GM18909 (cell line): ENCODE data around the gene NLN.
A peak's percentile ranks its signal among the peaks of the same experiment; 100 is the strongest.
"Not testable (repeated sequence)": the region's sequence is repeated elsewhere in the genome, so short reads cannot be mapped to it uniquely, and the experiment has no call there.

ENCODE experiments used
- ATAC-seq: cut with Tn5 transposase; IDR thresholded peaks from one replicate; pipeline ENCODE4 v1.9.1; 2021; ENCODE audit warnings: mild to moderate bottlenecking; ENCODE audit not compliant: unreplicated experiment, poor library complexity

NLN gene

GRCh38 chr5:65825408-65826328, 103.7 kb downstream of the NLN start:
- ATAC-seq: peak; percentile 68

DNA sequence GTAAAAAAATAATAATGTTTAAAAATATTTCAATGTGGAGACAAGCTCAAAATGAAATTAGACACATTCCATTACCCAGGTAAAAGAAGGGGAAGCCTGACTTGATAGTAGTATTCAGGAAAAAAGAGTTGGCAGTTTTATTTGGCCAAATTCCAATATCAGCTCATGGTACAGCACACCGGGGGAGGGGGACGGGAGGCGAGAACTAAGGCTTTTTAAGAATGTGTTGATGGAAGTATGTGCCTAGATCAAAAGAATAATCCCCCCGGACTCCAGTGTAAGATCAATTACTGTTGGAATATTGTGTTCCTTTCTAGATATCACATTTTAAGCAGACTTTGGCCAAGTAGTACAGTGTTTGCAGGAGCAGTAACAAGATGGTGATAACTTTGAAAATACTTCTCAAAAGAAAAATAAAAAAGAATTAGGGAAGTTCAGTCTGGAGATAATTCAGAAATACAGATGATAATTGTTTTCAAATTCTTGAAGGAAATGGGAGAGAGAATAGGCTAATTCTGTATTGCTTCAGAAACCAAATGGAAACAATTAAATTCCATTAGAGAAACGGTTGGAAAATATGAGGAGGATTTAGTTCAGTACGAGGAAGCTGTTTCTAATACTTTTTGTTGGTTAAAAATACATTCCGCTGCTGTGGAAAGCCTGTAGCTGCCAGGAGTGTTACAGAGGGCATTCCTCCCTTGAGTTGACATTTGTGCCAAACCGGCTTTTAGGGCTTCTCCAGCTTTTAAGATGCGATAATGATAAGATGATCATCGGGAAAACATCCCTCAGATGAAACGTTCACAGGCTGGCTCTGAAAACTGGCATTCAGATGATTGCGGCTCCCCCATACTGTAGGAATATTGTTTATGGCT, 106.3 kb downstream of the NLN start:
- ATAC-seq: no peak

DNA sequence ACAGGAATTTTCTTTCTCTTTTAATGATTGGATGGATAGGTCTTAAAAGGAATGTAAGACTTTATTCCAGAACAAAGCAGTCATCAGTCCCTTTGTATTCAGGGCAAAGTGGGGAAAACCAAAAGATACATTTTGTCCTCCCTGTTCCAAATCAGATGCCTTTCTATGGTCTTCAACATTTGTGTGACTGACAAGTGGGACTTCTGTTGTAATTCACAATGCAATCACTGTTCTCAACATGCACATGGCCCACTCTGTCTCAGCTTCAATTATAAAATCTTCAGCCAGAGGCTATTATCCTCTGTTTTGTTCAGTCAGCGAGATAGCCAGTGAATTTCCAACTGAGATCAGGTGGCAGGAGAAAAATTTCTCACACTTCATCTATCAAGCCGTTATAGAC, 108.9 kb downstream of the NLN start:
- ATAC-seq: no peak

- ATAC-seq: no peak
These were observed 109.3 kb downstream of the NLN start for GRCh38 chr5:65831276-65831675.

GRCh38 chr5:65832152-65832551, 110.1 kb downstream of the NLN start:
- no peak for ATAC-seq

DNA sequence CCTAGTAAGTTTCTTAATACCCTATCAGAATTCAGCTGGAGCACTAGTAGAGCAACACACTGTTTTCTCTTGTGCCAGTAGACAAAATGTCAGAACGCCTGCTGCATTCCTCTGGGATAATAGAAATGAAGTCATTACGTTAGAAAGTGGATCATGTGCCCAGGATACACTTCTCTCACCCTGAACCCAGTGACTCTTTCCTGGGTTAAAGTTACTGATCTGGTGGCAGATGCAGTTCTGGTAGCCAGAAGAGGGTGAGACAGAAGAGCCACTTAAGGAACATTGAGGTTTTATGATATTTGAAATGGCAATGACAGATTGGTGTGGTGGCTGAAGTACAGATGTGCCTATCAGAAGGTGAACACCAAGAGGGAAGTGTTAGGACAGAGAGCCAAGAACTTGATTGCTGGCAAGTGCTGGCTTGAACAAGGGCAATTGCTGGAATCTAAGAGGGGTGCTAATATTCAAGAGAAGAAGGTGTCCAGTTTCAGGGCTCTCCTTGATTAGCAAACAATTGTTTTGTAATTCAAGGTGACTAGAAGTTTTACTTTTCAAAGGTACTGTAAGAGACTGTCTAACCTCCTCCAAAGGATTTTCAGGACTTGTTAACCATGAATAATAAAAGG, 110.7 kb downstream of the NLN start:
- ATAC-seq: no peak

- ATAC-seq: no peak
These were observed 111.8 kb downstream of the NLN start for GRCh38 chr5:65833780-65834179.

DNA sequence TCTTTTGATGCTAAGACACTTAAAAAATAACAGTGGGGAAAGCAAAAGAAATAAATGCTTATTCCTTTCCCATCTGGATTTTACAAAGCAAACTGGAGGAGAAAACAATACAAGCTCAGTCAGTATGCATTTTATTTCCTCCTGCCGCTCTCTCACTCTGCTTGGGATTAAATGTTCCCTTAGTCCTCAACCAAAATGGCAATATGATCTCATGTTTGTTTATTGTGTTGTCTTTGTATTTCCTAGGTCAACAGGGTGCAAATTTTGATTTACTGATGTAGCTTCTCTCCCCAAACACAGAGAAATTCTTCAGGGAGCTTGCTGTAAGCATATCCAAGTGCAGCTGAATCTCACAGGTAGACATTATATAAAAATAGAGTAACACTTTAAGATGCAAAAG, 112.3 kb downstream of the NLN start:
- ATAC-seq: no peak

DNA sequence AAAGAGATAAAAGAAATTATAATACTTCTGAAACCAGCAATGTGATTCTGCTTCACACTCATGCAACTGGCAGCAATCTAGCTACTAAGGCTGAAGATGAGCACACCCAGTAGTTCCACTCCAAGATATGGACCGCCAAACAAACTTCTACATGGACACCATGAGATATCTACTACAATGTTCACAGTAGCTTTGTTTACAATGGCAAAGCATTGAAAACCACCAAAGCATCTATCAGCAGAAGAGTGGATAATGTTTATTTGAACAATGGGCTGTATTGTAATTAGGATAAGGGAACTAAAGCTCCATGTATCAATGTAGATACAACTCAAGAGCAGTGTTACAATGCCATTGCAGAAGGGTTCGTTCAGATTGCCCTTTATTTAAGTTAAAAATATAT, 113.2 kb downstream of the NLN start:
- no peak for ATAC-seq

DNA sequence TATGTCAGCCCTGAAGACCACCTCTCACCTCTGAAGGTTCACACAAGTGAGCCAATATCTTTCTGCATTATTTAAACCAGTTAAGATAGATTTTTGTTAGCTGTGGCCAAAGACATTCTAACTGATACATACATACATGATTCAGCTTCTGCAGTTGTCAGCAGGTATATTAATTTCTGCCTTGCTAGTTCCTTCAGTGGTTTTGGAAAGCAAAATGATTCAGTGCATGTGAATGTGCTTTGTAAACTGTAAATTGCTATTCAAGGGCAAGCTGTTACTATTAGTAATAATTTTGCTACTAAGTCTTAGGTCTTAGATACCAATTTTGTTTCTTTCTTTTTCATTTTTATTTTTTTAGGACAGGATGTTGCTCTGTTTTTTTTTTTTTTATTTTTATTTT, 115.1 kb downstream of the NLN start:
- ATAC-seq: no peak

DNA sequence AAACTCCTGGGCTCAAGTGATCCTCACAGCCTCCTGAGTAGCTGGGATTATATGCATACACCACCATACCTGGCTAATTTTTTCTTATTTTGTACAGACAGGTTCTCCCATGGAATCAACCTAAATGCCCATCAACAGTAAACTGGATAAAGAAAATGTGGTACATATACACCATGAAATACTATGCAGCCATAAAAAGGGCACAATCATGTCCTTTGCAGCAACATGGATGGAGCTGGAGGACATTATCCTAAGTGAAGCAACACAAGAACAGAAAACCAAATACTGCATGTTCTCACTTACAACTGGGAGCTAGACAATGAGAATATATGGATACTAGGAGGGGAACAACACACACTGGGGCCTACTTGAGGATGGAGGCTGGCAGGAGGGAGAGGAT, 117.2 kb downstream of the NLN start:
- not testable (repeated sequence) for ATAC-seq

DNA sequence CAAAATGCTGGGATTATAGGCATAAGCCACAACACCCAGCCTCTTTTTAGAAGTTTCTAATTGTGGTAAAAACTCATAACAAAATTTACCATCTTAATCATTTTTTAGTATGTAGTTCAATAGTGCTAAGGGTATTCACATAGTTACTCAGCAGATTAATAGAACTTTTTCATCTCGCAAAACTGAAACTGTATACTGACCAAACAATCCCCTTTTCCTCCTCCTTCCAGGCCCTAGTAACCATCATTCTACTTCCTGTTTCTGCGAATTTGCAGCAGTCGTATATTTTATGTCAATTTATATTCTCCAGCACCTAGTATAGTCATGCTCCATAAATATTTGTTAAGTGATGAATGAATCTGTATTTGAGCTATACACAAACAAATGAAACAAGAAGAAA, 118.1 kb downstream of the NLN start:
- ATAC-seq: no peak

DNA sequence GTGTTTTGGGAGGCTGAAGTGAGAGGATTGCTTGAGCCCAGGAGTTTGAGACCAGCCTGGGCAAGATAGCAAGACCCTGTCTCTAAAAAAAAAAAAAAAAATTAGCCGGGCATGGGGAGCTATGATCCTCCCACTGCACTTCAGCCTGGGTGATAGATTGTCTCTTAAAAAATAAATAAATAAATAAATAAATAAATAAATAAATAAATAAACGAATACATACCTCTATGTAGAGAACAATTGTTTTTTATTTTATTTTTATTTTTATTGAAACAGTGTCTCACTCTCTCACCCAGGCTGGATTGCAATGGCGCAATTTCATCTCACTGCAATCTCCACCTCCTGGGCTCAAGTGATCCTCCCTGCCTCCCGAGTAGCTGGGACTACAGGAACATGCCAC, 122.8 kb downstream of the NLN start:
- ATAC-seq: not testable (repeated sequence)

GRCh38 chr5:65846101-65846500, 124.1 kb downstream of the NLN start:
- no peak for ATAC-seq

- not testable (repeated sequence) for ATAC-seq
These were observed 125.0 kb downstream of the NLN start for GRCh38 chr5:65847019-65847418.

GRCh38 chr5:65849918-65850317, 127.9 kb downstream of the NLN start:
- not testable (repeated sequence) for ATAC-seq

- ATAC-seq: no peak
These were observed 132.9 kb downstream of the NLN start for GRCh38 chr5:65854925-65855324.

GRCh38 chr5:65855766-65856315, 133.8 kb downstream of the NLN start:
- no peak for ATAC-seq

DNA sequence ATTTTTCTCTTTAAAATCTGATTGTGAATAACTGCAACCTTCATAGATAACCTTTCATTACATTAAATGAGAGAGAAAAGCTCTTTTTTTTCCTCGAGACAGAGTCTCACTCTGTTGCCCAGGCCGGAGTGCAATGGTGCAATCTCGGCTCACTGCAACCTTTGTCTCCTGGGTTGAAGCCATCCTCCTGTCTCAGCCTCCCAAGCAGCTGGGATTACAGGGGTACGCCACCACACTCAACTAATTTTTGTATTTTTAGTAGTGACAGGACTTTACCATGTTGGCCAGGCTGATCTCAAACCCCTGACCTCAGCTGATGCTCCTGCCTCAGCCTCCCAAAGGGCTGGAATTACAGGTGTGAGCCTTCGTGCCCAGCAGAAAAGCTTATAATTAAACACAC, 134.5 kb downstream of the NLN start:
- no peak for ATAC-seq

- no peak for ATAC-seq
These were observed 136.3 kb downstream of the NLN start for GRCh38 chr5:65858316-65858715.

GRCh38 chr5:65861830-65862241, 139.8 kb downstream of the NLN start:
- ATAC-seq: no peak
